ENCODE results near the gene OR51G1. TPM values are rescaled to one million over a fixed set of nuclear protein-coding genes. Genes with fewer than 3 reads are reported as not detected.

The OR51G1 gene, protein sequence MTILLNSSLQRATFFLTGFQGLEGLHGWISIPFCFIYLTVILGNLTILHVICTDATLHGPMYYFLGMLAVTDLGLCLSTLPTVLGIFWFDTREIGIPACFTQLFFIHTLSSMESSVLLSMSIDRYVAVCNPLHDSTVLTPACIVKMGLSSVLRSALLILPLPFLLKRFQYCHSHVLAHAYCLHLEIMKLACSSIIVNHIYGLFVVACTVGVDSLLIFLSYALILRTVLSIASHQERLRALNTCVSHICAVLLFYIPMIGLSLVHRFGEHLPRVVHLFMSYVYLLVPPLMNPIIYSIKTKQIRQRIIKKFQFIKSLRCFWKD
- not detected in 2 replicates for total RNA-seq (2013; cell fraction: nucleolus; rRNA removed)
- total RNA-seq (2014; rRNA removed) (not detected in 2 replicates), total RNA-seq (2014; rRNA removed; fragmentation: Illumina TruSeq; extraction: Trizol) (not detected in 2 replicates), total RNA-seq (2021) (not detected in 2 replicates), polyA plus RNA-seq (2011; rRNA removed) (not detected in 2 replicates), polyA plus RNA-seq (2014; fragmentation: Illumina TruSeq; extraction: Trizol) (not detected in 2 replicates), polyA plus RNA-seq (2014; fragmentation: Nextera tagmentation; extraction: Ambion mirVana) (not detected), polyA plus RNA-seq (2014; rRNA removed) (not detected in 2 replicates), polyA plus RNA-seq (2016; fragmentation: Nextera tagmentation; extraction: Ambion mirVana) (not detected), polyA minus RNA-seq (2011; rRNA and poly(A)+ RNA removed) (not detected in 2 replicates), Bru-seq, nascent RNA (not detected), BruChase-seq, experiment 1, labeled RNA remaining after a 6-hour chase (not detected), BruChase-seq, experiment 2, labeled RNA remaining after a 2-hour chase (not detected)
- polyA plus RNA-seq (2011; ENCODE audit: low read depth): not detected
- polyA plus RNA-seq (2011; cell fraction: cytosol; rRNA removed): not detected in 2 replicates
- not detected in 2 replicates for polyA plus RNA-seq (2011; cell fraction: nucleus; rRNA removed)
- not detected in 2 replicates for polyA plus RNA-seq (2012)
- not detected in 2 replicates for polyA minus RNA-seq (2011; cell fraction: cytosol; rRNA and poly(A)+ RNA removed)
- polyA minus RNA-seq (2011; cell fraction: nucleus; rRNA and poly(A)+ RNA removed): not detected in 2 replicates
- long read RNA-seq, experiment 1: 0 reads
- long read RNA-seq, experiment 2: 0 reads

- intact Hi-C loops (cut with micrococcal nuclease; ENCODE audit: unreplicated experiment) (no loop called here), in situ Hi-C loops (cut with MboI) (no loop called here)
- H3K27me3 ChIP-seq (replicated peaks in 1 of 2; ENCODE audit: control insufficient read depth in 2 of 2, insufficient read depth in 2 of 2, low read length in 1 of 2): no peaks in the 10 kb centered on the region
- BruUV-seq (replicated peaks): no TSS peak
- no peak within 1 kb of the TSS for H3K9ac ChIP-seq (ENCODE audit: control insufficient read depth, insufficient read depth, low read length)
- ChIA-PET CTCF (no interaction called here), POLR2A (no interaction called here), SMC1A (ENCODE audit: uncharacterized antibody, unreplicated experiment) (no interaction called here), RAD21 (ENCODE audit: unreplicated experiment) (no interaction called here)
- H3K4me3 ChIP-seq: no peak within 1 kb of the TSS
- ATAC-seq (no peak), FAIRE-seq (no peak), DNase-seq (ENCODE audit: low read depth, low spot score) (no peak)
- no peak within 1 kb of the TSS for H3K27ac ChIP-seq (ENCODE audit: control insufficient read depth, insufficient read depth)
- 39% methylated on average over 1 of the region's 1 CpG for WGBS (ENCODE audit: insufficient coverage, insufficient replicate concordance, low lambda C conversion rate, missing lambda C conversion rate)
- no peak within 1 kb of the TSS for H2AFZ ChIP-seq (ENCODE audit: control insufficient read depth, low read depth, low read length)
- no peaks in the 10 kb centered on the region for H3K9me3 ChIP-seq (replicated peaks; ENCODE audit: control insufficient read depth, insufficient read depth, low read length)
- no peaks in the 10 kb centered on the region for H4K20me1 ChIP-seq (ENCODE audit: control insufficient read depth, insufficient read depth)
- no peaks in the 10 kb centered on the region for H3K79me2 ChIP-seq (ENCODE audit: control insufficient read depth, insufficient read depth, low read length)
- no peak within 1 kb of the TSS for H3K4me2 ChIP-seq (ENCODE audit: control insufficient read depth, insufficient read depth)
- H3K36me3 ChIP-seq (ENCODE audit: control insufficient read depth in 2 of 2, insufficient read depth in 2 of 2, low read length in 1 of 2): no peaks in the 10 kb centered on the region
- TF ChIP-seq POLR2A (IDR thresholded peaks at IDR 0.05; ENCODE audit: low read depth, low read length) (no peak), FOS (IDR thresholded peaks at IDR 0.05; ENCODE audit: borderline replicate concordance, extremely low read depth, insufficient read length) (no peak), BHLHE40 (IDR thresholded peaks at IDR 0.05; ENCODE audit: borderline replicate concordance in 1 of 2, low read depth in 2 of 2, low read length in 1 of 2) (no peak), FOXM1 (IDR thresholded peaks at IDR 0.05; ENCODE audit: low read depth, low read length) (no peak), EP300 (IDR thresholded peaks at IDR 0.05; ENCODE audit: borderline replicate concordance in 1 of 2, control insufficient read depth in 1 of 2, low read depth in 2 of 2, low read length in 2 of 2) (no peak), RBBP5 (conservative IDR thresholded peaks at IDR 0.05) (no peak), HDGF (IDR thresholded peaks at IDR 0.05) (no peak), ATF7 (IDR thresholded peaks at IDR 0.05; ENCODE audit: low read depth) (no peak), STAT1 (conservative IDR thresholded peaks at IDR 0.05) (no peak), WRNIP1 (IDR thresholded peaks at IDR 0.05; ENCODE audit: borderline replicate concordance, low read depth, low read length) (no peak), EZH2 (IDR thresholded peaks at IDR 0.05; ENCODE audit: borderline replicate concordance, control insufficient read depth, low read depth, low read length) (no peak), KAT2A (conservative IDR thresholded peaks at IDR 0.05; ENCODE audit: control insufficient read depth, low read depth, low read length) (no peak)
- TF ChIP-seq, protein P1, sequence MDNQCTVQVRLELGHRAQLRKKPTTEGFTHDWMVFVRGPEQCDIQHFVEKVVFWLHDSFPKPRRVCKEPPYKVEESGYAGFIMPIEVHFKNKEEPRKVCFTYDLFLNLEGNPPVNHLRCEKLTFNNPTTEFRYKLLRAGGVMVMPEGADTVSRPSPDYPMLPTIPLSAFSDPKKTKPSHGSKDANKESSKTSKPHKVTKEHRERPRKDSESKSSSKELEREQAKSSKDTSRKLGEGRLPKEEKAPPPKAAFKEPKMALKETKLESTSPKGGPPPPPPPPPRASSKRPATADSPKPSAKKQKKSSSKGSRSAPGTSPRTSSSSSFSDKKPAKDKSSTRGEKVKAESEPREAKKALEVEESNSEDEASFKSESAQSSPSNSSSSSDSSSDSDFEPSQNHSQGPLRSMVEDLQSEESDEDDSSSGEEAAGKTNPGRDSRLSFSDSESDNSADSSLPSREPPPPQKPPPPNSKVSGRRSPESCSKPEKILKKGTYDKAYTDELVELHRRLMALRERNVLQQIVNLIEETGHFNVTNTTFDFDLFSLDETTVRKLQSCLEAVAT (IDR thresholded peaks at IDR 0.05): no peak
- no peaks in the 10 kb centered on the region for H3K4me1 ChIP-seq (ENCODE audit: control insufficient read depth, insufficient read depth, low read length)
Measured at GRCh38 chr11:4924239-4924638, at the start of gene OR51G1. TSS of gene OR51G1 (minus strand) at chr11:4924339. CDS start at chr11:4924339, 0 bp downstream.

All from GM12878 (cell line).